ENCODE data around the gene OMP. TPM values are rescaled to one million over a fixed set of nuclear protein-coding genes. Genes with fewer than 3 reads are reported as not detected.

OMP gene
- total and polyA plus RNA-seq, 2 experiments from 2014 or later = not detected

GRCh38 chr11:77120571-77120970 is 17.9 kb downstream of the OMP start:
- Histone ChIP-seq H3K4me1 (ENCODE audit: low read depth) (no peaks in the 10 kb centered on the region), H3K9me3 (ENCODE audit: low read depth) (no peaks in the 10 kb centered on the region), H3K27ac (no peak overlapping the region), H3K4me3 (no peak overlapping the region), H3K36me3 (no peaks in the 10 kb centered on the region), H3K27me3 (no peaks in the 10 kb centered on the region)
- TF ChIP-seq CTCF (IDR thresholded peaks at IDR 0.05; ENCODE audit: low read depth, low read length) = no peak
- DNase-seq (ENCODE audit: low read depth in 1 of 2, low spot score in 1 of 2) = no peak

DNA sequence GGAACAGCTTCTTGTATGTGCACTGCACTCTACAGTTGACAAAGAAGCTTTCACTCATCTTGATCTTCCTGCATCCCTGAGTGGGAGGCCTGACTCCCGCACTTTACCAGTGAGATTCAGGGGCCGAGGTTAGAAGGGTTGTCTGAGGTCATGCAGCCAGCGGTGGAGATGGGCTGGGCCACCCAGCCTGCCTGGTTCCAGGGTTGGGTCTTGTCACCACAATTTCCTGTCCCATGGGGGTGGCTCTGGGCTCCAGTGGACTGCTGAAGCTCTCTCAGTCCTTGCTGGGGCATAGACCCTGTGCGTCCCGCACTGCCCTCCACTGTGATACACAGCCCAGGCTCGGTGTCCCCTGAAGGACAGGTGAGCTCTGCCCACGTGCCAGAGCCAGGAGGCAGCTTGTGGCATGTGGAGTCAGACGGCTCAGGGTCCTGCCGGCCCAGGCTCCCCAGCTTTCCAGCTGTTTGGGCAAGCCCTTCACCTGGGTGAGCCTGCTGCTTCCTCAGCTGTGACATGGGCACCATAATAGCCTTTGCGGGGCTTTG is 18.5 kb downstream of the OMP start:
- TF ChIP-seq CTCF (IDR thresholded peaks at IDR 0.05; ENCODE audit: low read depth, low read length) = no peak
- no peak for DNase-seq (ENCODE audit: low read depth in 1 of 2, low spot score in 1 of 2)
- no peaks in the 10 kb centered on the region for H3K36me3 ChIP-seq

GRCh38 chr11:77121876-77122575 is 19.4 kb downstream of the OMP start:
- Histone ChIP-seq H3K4me1 (ENCODE audit: low read depth) (no peaks in the 10 kb centered on the region), H3K27ac (no peak overlapping the region), H3K36me3 (no peaks in the 10 kb centered on the region), H3K4me3 (no peak overlapping the region), H3K9me3 (ENCODE audit: low read depth) (no peaks in the 10 kb centered on the region), H3K27me3 (no peaks in the 10 kb centered on the region)
- TF ChIP-seq CTCF (IDR thresholded peaks at IDR 0.05; ENCODE audit: low read depth, low read length) = no peak
- no peak for DNase-seq (ENCODE audit: low read depth in 1 of 2, low spot score in 1 of 2)

More for the DNA sequence above, 18.5 kb downstream of the OMP start:
- no peaks in the 10 kb centered on the region for H3K27me3 ChIP-seq
- no peak overlapping the region for H3K4me3 ChIP-seq
- H3K4me1 ChIP-seq (ENCODE audit: low read depth) = no peaks in the 10 kb centered on the region
- no peak overlapping the region for H3K27ac ChIP-seq
- no peaks in the 10 kb centered on the region for H3K9me3 ChIP-seq (ENCODE audit: low read depth)

DNA sequence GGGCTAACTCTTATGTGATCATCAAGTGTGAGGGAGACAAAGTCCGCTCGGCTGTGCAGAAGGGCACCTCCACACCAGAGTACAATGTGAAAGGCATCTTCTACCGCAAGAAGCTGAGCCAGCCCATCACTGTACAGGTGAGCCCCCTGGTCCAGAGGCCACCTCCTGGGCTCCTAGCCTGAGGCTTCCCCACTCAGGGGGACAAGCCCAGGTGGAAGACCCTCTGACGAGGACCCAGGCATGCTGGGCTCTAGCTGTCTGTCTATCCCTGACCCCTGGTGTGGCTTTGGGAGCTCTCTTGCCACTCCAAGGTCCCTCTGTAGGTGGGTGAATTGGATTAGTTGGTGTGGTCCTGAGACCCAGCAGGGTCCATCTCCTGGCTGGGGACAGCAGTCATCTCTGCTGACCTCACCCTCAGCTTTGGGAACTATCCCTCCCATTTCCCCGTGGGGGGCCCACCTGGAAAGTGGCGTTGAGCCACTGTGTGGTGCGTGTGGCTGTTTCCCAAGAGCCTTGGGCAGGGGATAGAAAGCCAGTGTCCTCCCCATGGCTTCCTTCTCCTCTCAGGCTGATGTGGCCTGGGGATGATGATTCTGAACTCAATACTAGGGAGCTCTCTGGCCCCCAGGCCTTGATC is 20.1 kb downstream of the OMP start:
- TF ChIP-seq CTCF (IDR thresholded peaks at IDR 0.05; ENCODE audit: low read depth, low read length) = no peak
- no peak overlapping the region for H3K27ac ChIP-seq
- H3K27me3 ChIP-seq = no peaks in the 10 kb centered on the region
- H3K36me3 ChIP-seq = no peaks in the 10 kb centered on the region
- DNase-seq (ENCODE audit: low read depth in 1 of 2, low spot score in 1 of 2) = no peak
- peaks cover 4% of the 10 kb centered on the region for H3K4me1 ChIP-seq (ENCODE audit: low read depth)
- no peaks in the 10 kb centered on the region for H3K9me3 ChIP-seq (ENCODE audit: low read depth)
- H3K4me3 ChIP-seq = no peak overlapping the region

DNA sequence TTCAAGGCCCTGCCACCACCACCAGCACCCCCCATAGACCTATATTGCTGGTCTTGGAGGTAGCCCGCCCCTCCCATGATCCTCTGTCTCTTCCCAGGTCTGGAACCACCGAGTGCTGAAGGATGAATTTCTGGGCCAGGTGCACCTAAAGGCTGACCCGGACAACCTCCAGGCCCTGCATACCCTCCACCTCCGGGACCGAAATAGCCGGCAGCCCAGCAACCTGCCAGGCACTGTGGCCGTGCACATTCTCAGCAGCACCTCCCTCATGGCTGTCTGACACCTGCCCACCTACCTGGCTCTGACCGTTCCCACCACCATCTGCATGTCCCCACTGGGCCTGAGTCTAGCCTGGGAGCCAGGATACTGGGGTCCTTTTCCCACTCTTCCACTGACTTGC is 21.0 kb downstream of the OMP start:
- Histone ChIP-seq H3K9me3 (ENCODE audit: low read depth) (no peaks in the 10 kb centered on the region), H3K27me3 (no peaks in the 10 kb centered on the region), H3K4me3 (no peak overlapping the region), H3K27ac (no peak overlapping the region), H3K36me3 (no peaks in the 10 kb centered on the region), H3K4me1 (ENCODE audit: low read depth) (peaks cover 6% of the 10 kb centered on the region)
- no peak for TF ChIP-seq CTCF (IDR thresholded peaks at IDR 0.05; ENCODE audit: low read depth, low read length)
- DNase-seq (ENCODE audit: low read depth in 1 of 2, low spot score in 1 of 2) = no peak

Data from cardiac muscle cell (in vitro differentiated cells and primary cell).